NCI-H2227 (cell line): ENCODE measurements around the gene CLSTN2.

ENCODE experiments used
- DNase-seq: peaks from one replicate; lab custom pipeline; 2025; ENCODE audit not compliant: unreplicated experiment; lab: John Stamatoyannopoulos, UW

Gene CLSTN2

DNA sequence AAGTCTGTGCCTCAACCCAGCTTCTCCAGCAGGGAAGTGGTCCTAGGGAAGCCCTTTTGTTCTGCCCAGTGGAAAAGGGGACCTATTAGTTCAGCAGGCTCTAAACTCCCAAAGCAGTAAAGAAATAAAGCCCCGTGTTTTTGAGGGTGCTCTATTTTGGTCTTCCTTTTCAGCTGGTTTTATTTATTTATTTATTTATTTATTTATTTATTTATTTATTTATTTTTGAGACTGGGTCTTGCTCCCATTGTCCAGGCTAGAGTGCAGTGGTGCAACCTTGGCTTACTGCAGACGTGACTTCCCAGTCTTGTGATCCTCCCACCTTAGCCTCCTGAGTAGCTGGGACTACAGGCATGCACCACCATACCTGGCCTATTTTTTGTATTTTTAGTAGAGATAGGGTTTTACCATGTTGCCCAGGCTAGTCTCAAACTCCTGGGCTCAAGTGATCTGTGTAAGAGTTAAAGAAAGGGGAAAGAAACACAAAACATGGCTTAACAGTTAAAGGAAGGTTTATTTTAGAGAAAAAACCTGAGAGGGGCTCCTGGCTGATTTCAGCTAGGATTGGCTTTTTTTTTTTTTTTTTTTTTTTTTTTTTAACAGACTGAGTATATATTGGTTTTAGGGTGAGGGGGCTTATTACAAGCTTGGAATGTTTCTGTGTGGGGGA, 154.6 kb downstream of the CLSTN2 start:
- DNase-seq = no peak

DNA sequence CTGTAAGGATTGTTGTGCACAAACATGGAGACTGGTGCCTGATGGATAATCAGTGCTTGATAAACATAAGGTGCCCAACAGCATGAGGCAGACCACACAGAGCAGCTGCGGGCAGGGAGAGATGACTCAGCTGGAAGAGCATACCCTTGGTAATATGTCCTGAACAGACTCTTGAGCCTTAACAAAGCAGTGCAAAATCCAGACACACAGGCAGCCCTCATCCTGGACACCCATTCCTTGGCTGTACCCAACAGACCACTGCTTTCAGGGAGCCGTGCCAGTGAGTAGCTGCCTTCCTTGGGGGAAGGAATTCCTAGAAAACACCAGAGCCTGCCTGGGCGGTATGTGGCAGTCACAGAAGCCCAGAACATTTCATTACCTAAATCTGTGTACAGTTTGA, 156.2 kb downstream of the CLSTN2 start:
- DNase-seq = no peak

DNA sequence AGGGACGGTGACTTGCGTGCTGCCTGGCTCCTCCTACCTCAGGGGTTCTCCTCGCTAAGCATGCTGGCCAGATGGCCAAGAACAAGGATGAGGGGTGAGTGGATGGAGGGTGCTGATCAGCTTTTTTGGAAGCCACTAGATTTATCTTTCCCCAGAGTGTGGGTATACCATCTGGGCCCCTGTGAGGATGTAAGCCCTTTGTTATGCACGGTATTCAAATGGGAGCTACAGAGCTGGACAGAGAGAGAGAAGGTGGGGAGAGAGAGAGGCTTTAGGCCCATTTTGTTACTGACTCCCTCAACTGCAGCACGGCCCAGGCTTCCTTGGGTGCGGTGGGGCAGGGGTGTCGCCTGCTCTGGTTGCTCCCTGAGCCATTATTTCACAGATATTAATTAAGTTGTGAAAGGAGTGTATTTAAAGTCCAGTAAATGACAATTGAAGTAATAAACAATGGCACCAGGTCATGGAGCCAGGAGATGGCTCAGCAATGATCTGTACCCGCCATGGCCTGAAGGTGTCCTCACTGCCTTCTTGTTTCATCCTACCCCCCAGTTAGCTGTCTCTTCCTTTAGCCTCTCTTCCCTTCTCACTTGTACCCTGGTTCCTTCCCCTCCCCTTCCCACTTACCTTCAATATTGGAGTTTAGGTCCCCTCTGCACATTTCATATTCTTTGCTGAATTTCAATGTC, 158.0 kb downstream of the CLSTN2 start:
- DNase-seq = no peak

DNA sequence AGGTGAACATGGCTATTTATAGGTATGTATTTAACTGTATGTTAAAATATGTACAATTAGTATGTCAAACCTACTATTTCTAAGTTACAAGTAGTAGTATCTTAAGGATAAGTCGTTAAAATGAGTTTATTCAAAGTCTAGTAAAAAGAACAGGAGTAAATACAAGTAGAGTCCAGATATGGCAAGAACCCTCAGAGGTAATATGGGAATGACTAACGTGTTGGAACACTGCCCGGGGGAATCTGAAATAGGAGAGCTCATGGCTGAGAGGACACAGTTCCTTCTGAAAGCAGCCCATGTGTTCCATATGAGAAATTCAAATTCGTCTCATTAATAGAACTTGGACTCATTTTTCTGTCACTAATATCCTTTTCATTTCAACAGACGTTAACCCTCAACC, 158.8 kb downstream of the CLSTN2 start:
- no peak for DNase-seq

DNA sequence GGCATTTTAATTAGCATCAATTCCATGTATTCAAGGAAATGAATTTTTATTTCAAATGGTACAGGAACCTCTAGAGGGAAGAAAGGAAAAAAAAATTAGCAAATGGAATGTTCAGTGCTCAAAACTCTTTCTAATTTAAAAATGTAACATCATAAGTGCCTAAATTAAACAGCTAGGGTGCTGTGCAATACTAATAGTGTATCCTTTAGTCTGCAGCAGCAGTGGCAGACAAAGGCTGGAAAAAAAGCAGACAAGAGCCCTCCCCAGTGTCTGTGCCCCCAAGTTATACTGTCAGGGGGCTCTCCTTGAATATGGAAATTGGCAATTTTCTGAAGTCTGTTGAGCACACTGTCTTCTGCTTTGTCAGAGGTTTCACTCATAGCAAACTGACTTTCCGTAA, 159.5 kb downstream of the CLSTN2 start:
- DNase-seq = no peak

DNA sequence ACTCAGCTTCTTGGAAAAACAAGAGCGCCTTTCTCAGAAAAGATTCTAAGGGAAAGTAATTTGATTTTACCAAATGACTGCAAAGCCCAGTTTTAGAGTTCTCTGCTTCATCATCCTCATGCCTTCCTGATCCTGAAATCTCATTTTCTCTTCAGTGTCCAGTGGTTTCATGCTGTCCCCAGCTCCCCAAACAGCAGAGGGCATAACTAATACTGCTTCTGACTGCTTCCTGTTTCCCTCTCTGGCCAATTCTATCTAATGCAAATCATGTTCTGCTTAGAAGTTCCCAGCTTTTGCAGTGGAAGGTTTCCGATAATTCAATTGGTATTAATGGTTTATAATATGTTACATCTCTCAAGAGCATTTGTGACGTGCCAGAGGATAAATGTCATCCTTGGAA, 161.1 kb downstream of the CLSTN2 start:
- no peak for DNase-seq

DNA sequence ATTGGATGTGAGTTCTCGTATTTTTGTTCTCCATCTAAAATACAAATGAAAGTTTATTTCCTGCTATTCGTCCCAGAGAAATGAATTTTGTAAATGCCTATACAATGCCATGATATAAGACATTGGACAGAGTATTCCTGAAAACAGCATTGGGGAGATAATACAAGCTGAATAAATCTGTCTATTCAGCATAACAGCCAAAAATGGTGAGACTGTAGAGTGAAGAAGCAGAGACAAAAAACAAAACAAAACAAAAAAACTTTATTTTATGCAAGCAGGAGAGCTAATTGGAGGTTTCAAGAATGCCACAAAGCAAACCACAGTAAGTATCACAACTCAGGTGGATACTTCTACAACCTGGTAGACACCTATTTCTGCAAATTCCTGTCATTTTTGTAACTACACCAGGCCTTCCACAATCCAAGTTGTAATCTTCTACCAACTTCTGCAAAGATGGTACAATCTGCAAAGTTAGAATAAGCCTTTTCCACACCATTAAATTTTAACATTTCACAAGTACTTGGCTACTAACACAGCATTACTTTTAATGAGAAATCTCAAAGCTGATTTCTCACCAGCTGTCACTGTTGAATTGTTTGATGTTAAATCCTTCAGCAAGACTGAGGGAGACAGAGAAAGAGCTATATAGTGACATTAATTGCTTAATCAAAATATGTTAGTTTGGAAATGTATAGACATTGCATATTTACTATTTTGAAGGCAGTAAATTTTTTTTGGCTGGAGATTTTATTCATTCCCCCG, 163.1 kb downstream of the CLSTN2 start:
- DNase-seq = no peak

DNA sequence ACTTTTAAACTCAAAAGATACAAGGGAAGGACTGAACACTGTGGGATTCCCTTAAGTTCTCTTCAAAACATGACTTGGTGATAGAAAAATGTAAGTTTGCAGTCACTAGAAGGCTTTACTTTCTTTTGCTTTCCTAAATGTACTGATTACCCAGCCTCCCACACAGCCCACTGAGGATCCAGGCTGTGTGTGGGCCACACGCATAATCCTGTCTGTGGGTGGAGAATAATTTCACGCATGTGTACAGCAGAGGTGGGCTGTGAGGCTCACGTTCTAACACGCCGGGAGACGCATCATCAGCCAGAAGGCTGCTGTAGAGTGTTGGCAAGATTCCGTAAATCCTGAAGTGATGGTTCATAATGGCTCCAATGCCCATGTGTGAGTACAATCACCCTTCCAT, 165.5 kb downstream of the CLSTN2 start:
- DNase-seq = no peak

DNA sequence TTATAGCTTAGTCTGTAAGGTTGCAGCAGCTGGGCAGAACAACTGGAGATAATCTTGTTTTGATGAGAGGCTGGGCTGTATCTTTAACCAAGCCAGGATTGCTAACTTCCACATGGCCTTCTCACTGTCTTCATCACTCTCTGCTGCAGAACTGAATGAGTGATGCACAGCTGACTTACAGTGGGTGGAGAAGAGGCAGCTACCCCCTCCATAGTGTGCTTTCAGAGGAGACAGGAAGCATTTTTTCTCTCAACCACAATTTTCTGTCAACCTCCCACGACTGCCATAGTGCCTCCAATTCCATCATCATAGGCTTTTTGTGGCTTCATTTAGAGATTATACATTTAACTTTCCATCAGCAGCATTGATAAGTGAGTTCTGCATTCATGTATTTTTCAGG, 168.2 kb downstream of the CLSTN2 start:
- no peak for DNase-seq

DNA sequence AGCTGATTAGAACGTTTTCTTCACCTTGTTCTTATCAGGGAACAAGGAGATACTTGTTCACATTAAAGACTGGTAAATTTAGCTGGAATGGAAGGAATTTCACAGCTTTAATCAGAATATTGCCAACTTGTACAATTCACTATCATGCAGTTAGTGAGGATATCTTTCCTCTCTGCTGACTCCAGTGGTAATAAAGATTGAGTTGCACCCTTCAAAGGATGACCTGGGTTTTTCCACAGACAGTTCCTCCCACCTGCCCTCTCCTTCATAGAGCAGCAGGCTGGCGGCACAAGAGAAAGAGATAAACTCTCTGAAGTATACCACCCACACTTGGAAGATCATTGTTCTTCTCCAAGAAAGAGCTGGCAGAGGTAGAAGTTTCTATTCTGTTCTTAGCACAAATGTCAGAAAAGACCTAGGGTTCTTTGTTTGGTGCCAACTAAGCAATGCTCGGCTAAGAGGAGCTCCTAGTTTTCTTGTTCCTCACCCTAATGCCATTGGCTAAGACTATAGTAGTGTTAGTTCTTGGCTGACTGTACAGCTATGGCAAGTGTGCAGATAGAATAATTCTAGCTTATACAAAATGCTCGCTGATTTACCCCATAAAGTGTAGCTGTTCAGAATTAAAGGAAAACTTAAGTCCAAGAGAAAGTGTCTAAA, 169.1 kb downstream of the CLSTN2 start:
- no peak for DNase-seq

DNA sequence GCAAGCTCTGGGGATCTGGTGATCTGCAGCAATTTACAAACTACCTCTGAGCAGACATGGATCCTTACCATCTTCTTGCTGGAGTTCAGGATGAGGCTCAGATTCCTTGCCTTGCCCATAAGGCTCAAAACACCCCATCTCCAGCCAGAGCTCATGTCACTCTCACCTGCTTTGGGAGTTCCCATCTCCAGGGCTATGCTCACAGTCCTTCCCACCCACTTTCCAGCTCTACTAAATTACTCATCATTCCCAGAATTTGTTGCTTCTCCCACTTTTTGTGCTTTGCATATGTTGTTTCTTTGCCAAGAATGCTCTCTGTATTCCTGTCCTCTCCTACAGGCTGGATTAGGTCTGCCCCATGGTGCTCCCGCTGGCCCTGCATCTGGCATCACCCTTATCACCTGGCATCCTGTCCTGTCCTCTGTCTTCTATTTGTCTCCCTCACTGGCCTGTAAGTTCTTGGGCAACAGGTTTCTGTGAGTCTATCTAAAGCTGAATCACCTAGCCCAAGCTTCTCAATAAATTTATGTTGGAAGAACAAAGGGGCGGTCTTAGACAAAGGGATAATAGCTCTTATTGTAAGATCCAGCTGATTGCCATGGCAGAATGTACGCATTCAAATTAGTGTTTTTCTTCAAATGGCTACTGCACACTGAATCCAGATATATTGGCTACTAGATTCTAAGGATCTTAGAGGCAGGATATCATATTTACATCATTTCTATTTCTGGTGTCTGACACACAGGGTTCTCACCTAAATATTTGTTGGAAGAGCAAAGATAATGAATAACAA, 179.2 kb downstream of the CLSTN2 start:
- no peak for DNase-seq

DNA sequence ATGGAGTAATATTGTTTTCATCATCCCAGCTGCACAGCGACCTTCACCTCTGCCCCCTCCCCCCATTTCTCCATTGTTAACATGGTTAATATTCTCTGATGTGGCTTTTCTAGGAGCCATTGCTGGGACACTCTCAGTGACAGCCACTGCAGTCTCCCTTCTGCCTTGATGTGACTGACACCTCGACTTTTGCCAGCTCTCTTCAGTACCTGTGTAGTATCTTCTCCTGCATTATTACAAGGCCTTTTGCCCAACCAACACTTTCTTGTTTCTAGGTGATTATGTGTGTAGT, 179.8 kb downstream of the CLSTN2 start:
- DNase-seq = no peak

DNA sequence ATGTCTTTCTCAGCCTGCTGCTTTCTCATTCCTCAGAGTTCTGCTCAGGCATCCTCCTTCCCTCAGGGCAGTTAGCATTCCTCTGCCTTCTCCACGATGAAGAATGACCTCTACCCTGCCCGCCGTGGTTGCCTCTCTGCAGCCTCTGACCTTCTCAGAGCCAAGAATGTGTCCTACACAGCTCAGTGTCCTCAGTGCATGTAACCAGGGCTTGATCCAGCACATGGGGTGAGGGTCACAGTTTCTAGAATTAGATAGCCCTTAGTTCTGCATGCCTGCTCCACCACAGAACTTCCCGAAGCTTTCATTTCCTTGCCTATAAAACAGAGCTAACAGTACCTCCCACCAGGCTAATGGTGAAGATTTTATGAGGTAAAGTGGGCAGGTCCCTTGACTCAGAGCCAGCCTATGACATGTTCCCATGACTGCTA, 182.1 kb downstream of the CLSTN2 start:
- DNase-seq = no peak

DNA sequence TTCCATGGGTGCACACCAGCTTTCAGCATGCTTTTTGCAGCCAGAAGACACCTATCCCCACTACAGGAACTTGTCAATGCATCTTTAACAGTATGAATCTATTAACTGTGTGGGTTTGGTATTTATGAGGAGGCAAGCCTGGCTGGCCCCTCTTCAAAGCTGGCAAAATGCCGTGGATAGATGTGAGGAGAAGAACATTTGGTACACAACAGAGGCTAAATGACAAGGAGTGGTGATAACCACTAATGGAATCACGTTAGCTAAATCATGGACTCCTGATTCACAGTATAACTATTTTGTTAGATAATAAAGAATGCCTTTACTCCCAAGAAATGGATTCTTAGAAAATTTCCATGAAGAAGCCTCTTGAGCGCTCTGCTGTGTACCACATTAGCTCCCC, 187.2 kb downstream of the CLSTN2 start:
- DNase-seq = no peak

DNA sequence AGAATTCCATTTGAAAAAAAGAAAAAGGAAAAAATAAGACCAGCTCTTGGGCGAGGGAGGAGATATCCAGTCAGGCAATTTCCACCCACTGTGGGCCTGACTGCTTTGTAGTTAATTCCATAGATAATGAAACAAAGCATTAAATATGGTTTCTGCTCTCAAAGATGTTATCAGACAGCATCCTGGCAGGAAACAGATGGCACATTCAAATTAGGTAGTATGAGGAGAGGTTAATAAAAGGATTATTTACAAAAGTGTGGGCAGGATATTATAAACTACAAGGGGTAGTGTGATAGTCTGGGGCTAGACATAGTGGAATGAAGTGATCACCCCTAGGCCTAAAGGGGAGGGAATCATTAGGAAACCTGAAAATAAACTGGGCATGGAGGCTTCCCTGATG, 193.2 kb downstream of the CLSTN2 start:
- DNase-seq = no peak

DNA sequence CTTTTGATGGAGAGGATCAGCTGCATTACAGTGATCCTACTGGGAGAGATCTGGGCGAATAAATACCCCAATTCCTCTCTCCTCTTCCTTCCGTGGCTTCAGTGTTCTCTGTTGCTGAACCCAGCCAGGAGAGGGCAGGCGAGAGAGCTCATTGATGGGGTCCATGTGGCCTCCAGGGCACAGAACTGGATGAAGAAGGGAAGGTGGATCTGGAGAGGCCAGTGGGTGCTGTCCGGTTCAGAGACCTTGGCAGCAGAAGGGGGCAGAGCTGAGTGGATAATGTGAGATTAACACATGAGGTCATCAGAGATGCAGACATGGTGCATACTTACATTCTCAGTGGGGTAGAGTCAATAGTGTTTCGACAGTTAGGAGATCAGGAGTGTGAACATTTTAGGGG, 193.6 kb downstream of the CLSTN2 start:
- peak; percentile 5 for DNase-seq

DNA sequence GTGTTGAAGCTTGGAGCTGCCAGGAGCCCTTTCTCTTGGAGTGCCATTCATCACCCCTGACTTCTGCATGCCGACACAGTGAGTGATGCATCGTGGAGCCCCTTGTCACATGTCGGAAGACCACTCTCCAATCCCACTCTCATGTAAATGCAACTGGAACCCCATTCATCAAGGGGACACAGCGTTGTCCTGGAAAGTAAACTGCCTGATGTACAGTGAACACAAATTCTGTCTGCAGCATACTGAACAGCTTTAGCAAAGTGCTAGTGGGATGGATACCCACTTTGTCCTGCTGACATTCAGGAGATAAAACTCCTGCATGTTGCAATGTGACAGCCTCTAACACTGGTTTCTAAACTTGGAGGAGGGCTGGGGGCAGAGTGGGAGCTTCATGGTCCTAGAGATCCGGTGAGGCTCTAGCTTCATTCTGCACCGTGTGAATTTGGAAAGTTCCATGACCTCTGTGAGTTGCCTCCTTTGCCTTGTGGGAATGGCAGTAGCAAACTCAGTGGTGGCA, 194.8 kb downstream of the CLSTN2 start:
- DNase-seq = no peak

DNA sequence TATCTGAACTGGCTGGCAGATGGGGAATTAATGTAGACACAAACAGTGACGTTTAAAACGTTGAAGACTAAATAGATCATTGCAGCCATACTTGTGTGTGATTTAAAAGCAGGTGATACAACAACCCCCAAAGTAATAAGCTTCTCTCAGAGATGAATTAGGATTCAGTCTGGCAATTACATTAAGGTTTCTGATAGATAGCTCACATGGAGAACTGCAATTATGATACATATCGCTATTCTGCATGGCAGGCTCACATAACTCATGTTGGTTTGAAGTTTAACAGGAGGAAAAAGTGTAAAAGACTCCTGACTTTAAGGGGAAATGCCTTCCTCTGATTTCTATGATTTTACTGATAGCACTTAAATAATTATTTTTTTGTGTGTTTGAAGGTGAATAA, 196.9 kb downstream of the CLSTN2 start:
- DNase-seq = no peak

DNA sequence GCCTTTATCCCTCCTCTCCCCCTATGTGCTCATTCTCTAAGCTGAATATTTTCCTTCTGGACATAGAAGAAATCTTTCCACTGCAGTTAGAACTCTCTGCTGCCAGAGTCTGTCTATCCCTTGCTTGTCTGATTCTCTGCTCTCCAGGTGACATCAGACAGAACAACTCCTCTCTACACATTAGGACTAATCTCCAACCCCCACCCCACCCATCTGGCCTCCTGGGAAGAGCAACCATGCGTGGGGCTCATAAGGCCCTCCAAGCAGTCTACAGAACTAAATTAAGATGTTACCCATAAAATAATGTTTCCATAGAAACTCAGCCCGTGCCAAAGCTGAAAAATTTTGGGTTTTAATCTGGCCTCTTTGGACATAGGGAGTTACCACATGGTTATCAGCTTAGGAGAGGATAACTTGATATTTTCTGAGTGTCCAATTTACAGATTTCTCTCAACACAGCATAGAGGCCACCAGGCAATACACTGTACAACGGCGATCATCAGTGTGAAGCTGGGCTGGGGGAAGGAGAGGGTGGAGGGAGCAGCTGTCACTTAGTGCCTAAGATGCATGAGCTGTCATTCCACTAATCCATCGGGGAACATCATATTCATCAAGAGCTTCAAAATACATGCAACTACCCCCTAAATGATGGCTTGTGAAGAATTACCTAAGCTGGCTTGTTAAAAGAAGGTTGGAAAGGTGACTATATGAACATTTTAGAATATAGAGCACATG, 199.4 kb downstream of the CLSTN2 start:
- DNase-seq = no peak

DNA sequence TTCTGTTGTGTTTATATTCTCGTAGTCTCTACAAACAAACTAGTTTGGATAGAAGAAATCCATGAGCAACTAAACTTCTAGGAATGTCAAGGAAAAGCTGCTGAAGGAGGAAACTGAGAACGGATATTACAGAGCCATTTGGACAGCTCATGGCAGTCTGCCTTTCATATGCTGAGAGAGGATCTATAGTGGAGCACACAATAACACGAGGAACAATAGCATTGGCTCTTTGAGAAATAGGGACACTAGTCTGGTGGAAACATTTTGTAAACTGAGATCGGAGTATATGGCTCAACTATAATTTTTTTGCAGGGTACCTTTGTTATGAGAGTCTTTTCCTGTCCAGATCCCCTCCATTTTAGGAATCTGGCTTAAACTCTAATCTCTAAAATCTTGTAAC, 200.5 kb downstream of the CLSTN2 start:
- no peak for DNase-seq
